GM12878 (cell line): ENCODE results near the gene AANAT. TPM values are rescaled to one million over a fixed set of nuclear protein-coding genes. Genes with fewer than 3 reads are reported as not detected.

Experiments used
- ATF3 ChIP-seq: IDR thresholded peaks from 2 replicates; pipeline ENCODE4 v1.6.1; 2011; ENCODE audit warnings: low read depth, mild to moderate bottlenecking, low read length, moderate library complexity, borderline replicate concordance; ENCODE audit errors: extremely low read depth
- BCL3 ChIP-seq: IDR thresholded peaks from 2 replicates; pipeline ENCODE4 v1.6.1; 2011; ENCODE audit warnings: borderline replicate concordance, low read depth, mild to moderate bottlenecking, moderate library complexity, low read length; ENCODE audit not compliant: insufficient read depth, poor library complexity, severe bottlenecking
- HDGF ChIP-seq: fragments of 450-650 bp; IDR thresholded peaks from 2 replicates; pipeline ENCODE4 v1.6.1; 2016; ENCODE audit warnings: antibody characterized with exemption
- MTA3 ChIP-seq: IDR thresholded peaks from 2 replicates; pipeline ENCODE4 v1.6.1; 2012; ENCODE audit warnings: low read length, inconsistent platforms, borderline replicate concordance
- STAT3 ChIP-seq: IDR thresholded peaks from 2 replicates; pipeline ENCODE4 v1.6.1; 2011; ENCODE audit warnings: low read depth, low read length, improper control_type of control experiment
- TBL1XR1 ChIP-seq: IDR thresholded peaks from 2 replicates; pipeline ENCODE4 v1.6.1; 2012; ENCODE audit warnings: low read depth, low read length, improper control_type of control experiment
- ZBED1 ChIP-seq: IDR thresholded peaks from 2 replicates; pipeline ENCODE4 v1.6.1; 2016; ENCODE audit warnings: borderline replicate concordance
- ZNF687 ChIP-seq: fragments of 450-650 bp; IDR thresholded peaks from 2 replicates; pipeline ENCODE4 v1.6.1; 2017; ENCODE audit warnings: mild to moderate bottlenecking, moderate library complexity
- polyA plus RNA-seq, 11 experiments: library from polyadenylated mRNA; depleted of rRNA in 4 of 11; unstranded in 6 of 11; stranded (reverse) in 5 of 11; fragments of >200 nt; fragmentation: Nextera tagmentation in 4 of 11; fragmentation: Illumina TruSeq in 1 of 11; extraction: Ambion mirVana in 4 of 11; extraction: Trizol in 1 of 11; gene quantifications; 1 replicate in 1 of 11; 2 replicates in 10 of 11; pipeline versions ENCODE4 v1.2.1 to v1.2.3, GENCODE V29; 2011 to 2016; ENCODE audit warnings: inconsistent platforms in 2 of 11, missing spikeins in 2 of 11, low read depth in 1 of 11
- total RNA-seq, 4 experiments: library from RNA; depleted of rRNA in 3 of 4; stranded (reverse); fragments of >200 nt in 3 of 4; fragmentation: Illumina TruSeq in 1 of 4; extraction: Trizol in 1 of 4; gene quantifications; 2 replicates each; pipeline versions ENCODE4 v1.2.1 to v1.2.3, GENCODE V29; 2013 to 2021

Gene AANAT
- total and polyA plus RNA-seq, 10 of the 15 experiments (the other 5 are each of a cell fraction or from before 2014, with no cell fraction given): 0.23 TPM; not detected in 9

- TF ChIP-seq BCL3: no peak
- no peak for TF ChIP-seq ZBED1
- no peak for TF ChIP-seq MTA3
- TF ChIP-seq STAT3: no peak
- no peak for TF ChIP-seq HDGF
- no peak for TF ChIP-seq ZNF687
- no peak for TF ChIP-seq TBL1XR1
- TF ChIP-seq ATF3: no peak
Measured at GRCh38 chr17:76449126-76449525, 18.3 kb upstream of the AANAT start (continued).
